GM10847 (cell line): Measurements from ENCODE around the gene MPZL3.

Source experiments
- POLR2A ChIP-seq: IDR thresholded peaks from 2 replicates; pipeline ENCODE4 v1.6.1; 2011; ENCODE audit not compliant: insufficient read length; ENCODE audit errors: extremely low read depth

The MPZL3 gene

DNA sequence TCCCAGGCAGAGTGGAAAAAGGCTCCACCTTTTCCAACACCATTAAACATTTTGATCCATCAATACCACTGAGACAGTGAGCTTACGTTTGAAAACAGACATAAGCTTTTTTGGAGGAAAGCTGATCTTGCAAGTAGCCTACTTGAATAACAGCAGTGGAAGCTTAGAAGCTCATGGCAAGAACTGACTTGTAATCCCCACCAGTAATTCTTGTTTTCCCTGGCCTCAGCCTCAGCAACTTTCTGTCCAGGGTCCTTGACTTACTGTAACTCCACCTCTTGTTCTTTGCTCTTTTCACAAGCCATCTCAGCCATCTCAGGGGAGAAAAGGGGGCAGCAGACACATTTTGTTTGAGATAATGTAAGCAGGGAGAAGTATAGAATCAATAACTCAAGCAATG, 24.3 kb upstream of the MPZL3 start:
- no peak for TF ChIP-seq POLR2A

DNA sequence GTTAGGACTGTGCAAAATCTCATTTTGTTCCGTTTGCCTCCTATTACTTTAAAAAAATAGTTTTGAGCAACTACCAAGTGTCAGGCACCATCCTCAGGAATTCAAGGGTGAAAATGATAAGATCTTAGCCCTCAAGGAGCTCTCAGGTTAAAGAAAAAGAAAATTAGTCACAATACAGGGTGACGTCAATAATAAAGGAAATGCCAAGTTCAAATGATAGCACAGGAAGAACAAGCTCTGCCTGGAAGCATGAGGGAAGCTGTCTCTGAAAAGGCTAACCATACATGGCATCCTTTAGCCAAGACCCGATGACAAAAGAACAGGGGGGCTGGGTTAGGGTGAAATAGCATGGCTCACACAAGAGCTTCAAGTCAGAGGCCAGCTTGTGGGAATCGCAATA, 23.0 kb upstream of the MPZL3 start:
- TF ChIP-seq POLR2A: no peak

DNA sequence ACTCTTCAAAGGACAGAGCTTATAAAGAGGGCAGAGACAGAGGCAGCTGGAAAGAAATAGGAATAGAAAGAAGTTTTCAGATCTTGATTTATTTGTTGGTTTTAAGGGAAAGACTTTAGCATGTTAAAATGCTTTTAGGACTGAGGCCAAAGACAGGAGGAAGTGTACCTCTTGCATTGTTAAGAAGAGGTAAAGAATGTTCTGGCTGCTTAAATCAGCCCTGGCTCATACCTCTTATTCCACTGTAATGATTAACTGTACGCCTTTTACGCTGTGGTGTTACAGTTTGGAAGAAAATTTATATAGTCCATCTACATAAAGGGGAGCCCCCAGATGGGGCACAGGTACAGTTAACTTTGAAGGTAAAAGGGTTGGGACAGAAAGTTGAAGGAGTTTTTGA, 22.0 kb upstream of the MPZL3 start:
- no peak for TF ChIP-seq POLR2A

DNA sequence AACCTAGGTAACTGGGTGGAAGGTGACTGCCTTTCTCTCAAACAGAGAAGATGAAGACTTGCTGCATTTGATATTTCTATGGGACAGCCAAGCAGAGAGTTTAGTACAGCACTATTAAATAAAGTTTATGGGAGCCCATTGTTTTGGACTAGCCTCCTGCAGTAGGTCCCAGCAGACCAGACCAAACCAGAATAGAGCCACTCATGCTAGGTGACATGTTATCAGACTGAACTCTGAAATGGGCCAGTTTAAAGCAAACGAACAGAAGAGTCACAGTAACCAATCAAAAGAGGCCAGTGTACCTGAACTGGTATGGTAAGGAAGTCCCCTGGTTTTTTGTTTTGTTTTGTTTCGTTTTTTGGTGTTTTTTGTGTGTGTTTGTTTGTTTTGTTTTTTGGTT, 19.8 kb upstream of the MPZL3 start:
- TF ChIP-seq POLR2A: no peak

DNA sequence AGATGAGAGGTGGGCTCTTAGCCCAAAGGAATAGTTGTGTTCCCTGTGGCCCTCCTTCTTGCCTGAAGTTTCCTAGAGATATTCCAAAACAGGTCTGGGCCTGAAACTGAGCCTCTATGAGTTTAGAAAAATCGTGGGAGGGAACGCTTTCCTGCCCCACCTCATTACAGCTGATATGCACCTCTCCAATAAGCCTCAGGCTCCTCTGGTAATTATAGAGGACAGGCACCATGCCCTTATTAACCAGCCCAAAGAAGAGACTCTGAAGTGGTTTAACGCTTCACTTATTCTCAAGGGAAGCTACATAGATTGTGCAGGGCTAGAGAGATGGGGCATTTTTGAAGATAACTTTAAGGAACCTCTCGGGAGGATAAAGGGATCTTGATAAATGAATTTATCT, 15.3 kb upstream of the MPZL3 start:
- no peak for TF ChIP-seq POLR2A

DNA sequence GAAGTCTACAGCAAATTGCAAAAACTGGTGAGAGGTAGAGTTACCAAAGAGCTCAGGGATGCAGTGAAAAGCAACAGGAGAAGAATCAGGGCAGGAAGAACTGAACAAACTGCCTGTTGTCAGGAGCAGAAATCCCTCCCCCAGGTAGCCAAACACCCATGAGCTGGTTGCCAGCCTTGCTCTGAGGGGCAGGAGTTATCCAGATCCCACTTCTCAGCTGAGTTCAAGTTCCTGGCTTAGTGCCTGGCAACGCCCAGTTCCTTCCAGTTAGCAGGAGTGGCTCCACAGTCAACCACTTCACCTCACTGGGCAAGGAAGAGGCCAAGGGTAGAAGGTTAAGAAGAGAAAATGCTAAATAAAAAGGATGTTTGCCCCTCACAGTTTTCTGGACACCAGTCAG, 13.8 kb upstream of the MPZL3 start:
- no peak for TF ChIP-seq POLR2A

DNA sequence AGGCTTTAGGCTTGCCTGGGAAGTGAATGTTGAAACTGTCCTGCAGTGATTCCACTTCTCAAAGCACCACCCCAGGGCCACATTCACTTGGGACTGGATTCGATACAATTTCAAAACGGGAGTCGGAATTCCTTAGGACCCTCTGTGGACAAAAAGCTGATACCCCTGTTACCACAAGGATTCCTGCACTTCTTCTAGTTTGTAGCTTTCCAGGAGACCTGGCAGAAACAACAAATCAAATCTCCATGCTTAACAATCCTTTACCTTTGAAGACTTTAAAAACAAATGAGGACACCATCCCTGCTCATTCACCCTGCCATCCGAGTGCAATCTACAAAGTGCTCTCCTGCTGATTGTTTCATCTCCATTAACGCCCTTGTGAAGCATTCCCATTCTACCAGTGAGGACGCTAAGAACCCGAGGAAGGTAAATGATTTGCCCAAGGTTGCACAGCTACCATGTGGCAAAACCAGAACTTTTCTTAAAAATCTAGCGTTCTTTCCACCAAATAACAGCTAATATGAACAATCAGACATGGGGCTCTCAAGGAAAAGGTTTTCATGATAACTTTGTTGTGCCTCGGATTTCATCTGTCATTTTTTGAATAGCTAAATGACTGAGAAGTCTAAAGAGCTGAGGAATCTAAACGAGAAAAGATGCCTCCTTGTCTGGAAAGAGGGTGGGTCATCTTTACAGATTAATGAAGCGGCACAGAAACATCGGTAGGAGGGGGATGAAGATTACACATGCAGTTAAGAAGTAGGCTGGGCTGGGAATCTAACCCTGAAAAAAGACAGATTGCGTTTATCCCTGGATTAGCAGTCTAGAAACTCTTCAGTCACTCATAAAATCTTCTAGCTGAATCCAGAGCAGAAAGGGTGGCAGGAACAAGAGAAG, 12.7 kb upstream of the MPZL3 start:
- no peak for TF ChIP-seq POLR2A

DNA sequence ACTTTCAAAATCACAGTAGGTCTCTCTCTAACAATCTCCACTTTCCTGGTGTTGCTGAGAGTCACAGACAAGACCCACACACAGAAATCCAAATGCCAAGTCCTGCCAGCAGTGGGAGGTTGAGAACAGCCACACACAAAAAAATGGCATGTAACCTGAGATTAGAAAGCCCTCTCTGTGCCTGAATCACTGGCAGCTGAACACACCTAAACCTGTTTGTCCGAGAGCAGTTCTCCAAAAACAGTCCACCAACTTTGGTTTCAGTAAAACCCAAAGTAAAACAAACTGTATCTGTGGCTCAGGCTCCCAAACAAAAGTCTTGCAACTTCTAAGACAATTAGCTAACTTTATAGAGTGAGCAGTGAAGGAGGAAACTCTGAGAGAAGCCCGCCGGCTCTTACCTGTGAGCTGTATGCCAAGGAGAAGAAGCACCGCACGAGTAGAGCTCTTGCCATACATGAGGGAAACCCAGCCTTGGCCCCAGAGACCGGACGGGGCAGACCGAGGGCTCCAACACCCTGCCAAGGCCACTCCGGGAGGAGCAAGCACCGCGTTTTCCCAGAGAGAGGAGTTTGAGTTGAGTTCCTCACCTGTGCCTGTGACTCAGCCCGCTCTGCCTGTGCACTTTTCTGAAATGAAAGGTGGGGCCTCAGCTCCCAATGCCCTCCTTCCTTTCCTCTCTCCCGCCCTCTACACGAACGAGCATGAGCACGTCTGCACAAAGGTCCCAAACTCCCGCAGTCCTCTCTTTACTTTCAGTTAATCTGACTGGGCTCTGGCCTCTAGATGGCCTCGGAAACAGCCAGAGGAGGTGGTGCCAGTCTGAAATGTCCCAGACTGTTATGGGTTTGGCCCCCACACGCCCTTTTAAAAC, 11.8 kb upstream of the MPZL3 start, which contains the start of gene MPZL2:
MPZL2 (minus strand) TSS at position 603 of the 874 bp plus-strand sequence; CDS start at position 459, 144 bp downstream.
- no peak for TF ChIP-seq POLR2A

DNA sequence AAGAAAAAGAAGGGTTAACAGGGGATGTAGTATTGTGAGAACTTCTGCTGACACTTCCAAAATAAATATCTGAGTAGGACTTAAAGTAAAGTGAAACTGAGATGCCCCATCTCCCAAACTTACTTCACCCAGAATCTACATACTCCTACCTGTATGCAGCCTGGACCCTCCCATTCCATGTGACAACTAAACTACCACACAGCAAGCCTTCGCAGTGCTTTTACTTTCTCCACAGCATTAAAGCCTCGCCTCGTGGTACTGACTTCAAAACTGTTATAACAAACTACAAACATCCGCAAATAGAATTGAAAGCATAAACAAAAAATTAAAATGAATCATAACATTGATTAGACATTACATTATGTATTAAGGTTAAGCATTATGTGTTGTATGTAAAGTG, 10.9 kb upstream of the MPZL3 start:
- TF ChIP-seq POLR2A: no peak

DNA sequence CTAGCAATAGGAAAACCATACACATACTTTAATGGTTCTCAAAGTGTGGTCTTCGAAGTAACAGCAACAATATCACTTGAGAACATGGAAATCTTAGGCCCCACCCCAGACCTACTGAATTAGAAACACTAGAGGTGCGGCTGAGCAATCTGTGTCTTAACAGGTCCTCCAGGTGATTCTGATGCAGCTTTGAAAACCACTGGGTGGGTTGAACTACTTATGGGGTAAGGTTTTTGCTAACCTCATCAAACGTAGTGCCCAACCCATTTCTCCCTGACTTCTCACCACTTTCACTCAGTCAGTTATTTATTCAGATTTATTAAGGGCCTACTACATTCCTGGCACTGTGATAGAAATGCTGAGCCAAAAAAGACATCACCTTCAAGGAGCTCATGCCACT, 8.2 kb upstream of the MPZL3 start:
- no peak for TF ChIP-seq POLR2A

DNA sequence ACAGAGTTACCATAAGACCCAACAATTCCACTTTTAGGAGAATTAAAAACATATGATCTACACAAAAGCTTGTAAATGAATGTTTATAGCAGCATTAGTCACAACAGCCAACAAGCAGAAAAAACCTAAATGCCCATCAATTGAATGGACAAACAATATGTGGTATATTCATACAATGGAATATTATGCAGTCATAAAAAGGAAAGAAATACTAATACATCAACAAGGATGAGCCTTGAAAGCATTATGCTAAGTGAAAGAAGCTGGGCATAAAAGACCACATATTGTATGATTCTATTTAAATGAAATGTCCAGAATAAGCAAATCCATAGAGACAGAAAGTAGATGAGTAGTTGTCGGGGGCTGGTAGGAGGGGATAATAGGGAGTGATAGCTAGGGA, 7.0 kb upstream of the MPZL3 start:
- no peak for TF ChIP-seq POLR2A

DNA sequence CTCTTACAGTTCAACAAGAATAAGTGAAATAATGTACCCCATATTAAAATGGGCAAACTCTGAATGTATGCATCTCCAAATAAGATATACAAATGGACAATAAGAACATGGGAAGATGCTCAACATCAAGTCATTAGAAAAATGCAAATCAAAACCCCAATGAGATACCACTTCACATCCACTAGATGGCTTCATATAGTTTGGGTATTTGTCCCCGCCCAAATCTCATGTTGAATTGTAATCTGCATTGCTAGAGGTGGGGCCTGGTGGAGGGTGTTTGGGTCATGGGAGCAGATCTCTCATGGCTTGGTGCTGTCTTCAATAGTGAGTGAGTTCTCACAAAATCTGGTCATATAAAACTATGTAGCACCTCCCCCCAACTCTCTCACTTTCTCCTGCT, 6.2 kb upstream of the MPZL3 start:
- no peak for TF ChIP-seq POLR2A

DNA sequence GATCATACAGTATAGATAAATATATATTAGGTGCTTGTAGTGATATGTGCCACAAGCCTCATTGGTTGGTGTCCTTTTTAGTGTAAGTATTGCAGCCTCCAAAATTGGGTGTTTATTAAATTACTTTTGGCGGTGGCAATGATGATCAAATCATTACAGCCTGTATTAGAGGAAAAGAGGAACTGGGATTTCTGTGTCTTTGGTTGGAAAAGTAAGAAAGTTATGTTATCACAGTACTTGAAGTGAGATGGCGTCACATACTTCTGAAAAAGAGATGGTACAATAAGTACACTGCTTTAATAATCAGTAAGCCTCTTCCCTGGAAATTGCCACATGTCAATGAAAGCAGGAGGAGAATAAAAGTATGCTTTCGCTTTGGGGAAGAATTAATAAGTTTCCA, 523 bp upstream of the MPZL3 start:
- TF ChIP-seq POLR2A: no peak

DNA sequence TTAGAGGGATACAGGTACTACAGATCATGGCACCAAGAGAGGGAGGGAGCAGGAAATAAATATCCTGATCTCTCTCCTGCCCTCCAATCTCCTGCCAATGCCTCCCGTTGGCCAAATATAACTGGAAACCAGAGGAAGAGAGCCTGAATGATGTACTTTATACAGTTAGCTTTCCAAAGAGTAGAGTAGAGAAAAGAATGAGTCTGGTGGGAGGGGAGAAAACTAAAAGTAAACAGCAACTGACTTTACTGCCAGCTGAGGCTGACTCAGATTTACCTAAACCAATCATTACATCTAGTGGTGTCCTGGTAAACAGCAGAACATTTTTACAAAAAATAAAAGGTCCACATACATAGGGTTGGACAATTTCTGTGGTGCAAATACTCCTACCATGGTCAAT, 5.1 kb downstream of the MPZL3 start:
- no peak for TF ChIP-seq POLR2A

DNA sequence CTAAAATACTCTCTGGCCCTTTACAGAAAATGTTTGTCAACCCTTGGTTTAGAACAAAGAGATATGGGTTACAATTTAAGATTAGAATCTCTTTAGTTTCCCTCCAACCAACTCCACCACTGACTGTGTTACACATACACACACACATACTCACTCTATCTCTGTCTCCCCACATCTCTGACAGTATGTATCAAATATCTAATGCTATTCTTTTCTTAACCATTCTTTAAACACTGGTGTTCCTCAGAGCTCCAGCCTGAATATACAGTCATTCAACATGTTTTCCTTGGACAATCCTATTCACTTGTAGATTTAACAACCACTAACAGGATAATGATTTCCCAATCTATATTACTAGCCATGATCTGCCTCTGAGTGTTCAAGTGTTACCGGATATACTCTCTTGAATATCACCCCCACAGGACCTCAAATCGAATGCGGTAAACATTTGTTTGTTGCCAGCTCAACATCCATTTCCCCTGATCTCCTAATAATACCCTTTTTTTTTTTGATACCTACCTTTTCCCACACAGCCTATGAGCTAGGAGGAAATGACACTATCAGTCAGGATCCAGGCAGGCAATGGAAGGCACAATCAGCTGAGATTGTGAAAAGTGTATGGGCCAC, 6.1 kb downstream of the MPZL3 start:
- no peak for TF ChIP-seq POLR2A
